ENCODE measurements around the gene PITPNM3.
A peak's percentile ranks its signal among the peaks of the same experiment; 100 is the strongest.

PITPNM3 gene

GRCh38 chr17:6474376-6474775 lies 82.0 kb downstream of the PITPNM3 start:
- TF ChIP-seq, protein P1, sequence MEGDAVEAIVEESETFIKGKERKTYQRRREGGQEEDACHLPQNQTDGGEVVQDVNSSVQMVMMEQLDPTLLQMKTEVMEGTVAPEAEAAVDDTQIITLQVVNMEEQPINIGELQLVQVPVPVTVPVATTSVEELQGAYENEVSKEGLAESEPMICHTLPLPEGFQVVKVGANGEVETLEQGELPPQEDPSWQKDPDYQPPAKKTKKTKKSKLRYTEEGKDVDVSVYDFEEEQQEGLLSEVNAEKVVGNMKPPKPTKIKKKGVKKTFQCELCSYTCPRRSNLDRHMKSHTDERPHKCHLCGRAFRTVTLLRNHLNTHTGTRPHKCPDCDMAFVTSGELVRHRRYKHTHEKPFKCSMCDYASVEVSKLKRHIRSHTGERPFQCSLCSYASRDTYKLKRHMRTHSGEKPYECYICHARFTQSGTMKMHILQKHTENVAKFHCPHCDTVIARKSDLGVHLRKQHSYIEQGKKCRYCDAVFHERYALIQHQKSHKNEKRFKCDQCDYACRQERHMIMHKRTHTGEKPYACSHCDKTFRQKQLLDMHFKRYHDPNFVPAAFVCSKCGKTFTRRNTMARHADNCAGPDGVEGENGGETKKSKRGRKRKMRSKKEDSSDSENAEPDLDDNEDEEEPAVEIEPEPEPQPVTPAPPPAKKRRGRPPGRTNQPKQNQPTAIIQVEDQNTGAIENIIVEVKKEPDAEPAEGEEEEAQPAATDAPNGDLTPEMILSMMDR (IDR thresholded peaks at IDR 0.05; ENCODE audit: low read depth, low read length, missing control alignments) = no peak
- Histone ChIP-seq H3K27me3 (replicated peaks) (no peaks in the 10 kb centered on the region), H3K4me3 (ENCODE audit: low read depth, low read length) (no peak overlapping the region), H3K27ac (no peak overlapping the region), H3K36me3 (replicated peaks) (no peaks in the 10 kb centered on the region)
- in situ Hi-C loops (cut with HindIII; ENCODE audit: low pct_ligation_motif_present, low sequenced_read_pairs) = no loop called here
- no peak for DNase-seq

DNA sequence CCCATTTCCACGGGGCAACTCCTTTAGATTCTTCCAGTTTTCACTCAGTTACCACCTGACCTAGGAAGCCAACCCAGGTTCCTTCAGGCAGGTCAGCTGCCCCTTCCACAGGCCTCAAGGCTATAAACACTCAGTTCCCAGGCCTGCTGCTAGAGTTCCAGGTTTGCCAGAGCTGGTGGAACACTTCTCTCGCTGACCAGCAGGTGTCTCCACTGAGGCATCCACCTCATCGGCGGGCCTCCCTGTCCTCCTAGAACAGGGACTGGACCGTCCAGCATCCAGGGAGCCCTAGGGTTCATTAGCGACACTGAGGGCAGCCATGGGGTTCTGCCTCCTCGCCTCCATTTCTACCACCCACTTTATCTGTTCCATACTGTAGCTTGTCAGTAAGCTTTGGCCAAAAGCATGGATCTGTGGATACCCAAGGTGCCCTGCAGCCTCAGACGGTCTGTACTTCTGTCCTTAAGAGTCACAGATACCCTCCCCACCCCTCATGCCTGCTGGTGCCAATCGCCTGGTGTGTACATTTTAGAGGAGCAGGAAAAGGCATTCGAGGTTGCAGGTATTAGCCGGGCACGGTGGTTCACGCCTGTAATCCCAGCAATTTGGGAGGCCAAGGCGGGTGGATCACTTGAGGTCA lies 83.1 kb downstream of the PITPNM3 start:
- Histone ChIP-seq H3K36me3 (replicated peaks) (no peaks in the 10 kb centered on the region), H3K4me3 (ENCODE audit: low read depth, low read length) (no peak overlapping the region), H3K27me3 (replicated peaks) (no peaks in the 10 kb centered on the region), H3K27ac (no peak overlapping the region)
- TF ChIP-seq, protein P1 (IDR thresholded peaks at IDR 0.05; ENCODE audit: low read depth, low read length, missing control alignments) = peak; percentile 98
- in situ Hi-C loops (cut with HindIII; ENCODE audit: low pct_ligation_motif_present, low sequenced_read_pairs) = no loop called here
- peak; percentile 77 for DNase-seq

DNA sequence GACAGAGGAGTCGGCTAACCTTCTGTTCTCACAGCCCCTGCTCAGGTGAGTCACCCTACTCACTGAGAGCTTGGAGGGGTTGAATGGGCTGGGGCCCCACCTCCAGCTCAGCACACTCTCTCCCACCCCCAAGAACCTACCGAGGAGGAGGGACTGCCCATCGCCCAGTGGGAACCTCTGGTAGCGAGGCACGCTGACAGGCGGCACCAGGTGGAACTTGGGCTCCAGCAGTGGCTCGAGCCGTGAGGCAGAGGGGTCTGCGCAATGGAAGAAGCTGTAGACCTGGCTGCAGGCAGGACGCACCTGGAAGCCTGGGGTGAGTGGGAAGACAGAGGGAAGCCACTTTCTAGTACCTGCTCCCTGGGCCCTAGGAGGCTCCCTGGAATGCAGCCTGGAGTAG lies 83.8 kb downstream of the PITPNM3 start:
- no peak for DNase-seq
- H3K36me3 ChIP-seq (replicated peaks) = no peaks in the 10 kb centered on the region
- in situ Hi-C loops (cut with HindIII; ENCODE audit: low pct_ligation_motif_present, low sequenced_read_pairs) = no loop called here
- TF ChIP-seq, protein P1 (IDR thresholded peaks at IDR 0.05; ENCODE audit: low read depth, low read length, missing control alignments) = no peak
- H3K4me3 ChIP-seq (ENCODE audit: low read depth, low read length) = no peak overlapping the region
- no peaks in the 10 kb centered on the region for H3K27me3 ChIP-seq (replicated peaks)
- no peak overlapping the region for H3K27ac ChIP-seq

- DNase-seq = peak; percentile 42
- in situ Hi-C loops (cut with HindIII; ENCODE audit: low pct_ligation_motif_present, low sequenced_read_pairs) = no loop called here
- H3K36me3 ChIP-seq (replicated peaks) = no peaks in the 10 kb centered on the region
- H3K4me3 ChIP-seq (ENCODE audit: low read depth, low read length) = no peak overlapping the region
- no peaks in the 10 kb centered on the region for H3K27me3 ChIP-seq (replicated peaks)
- TF ChIP-seq, protein P1 (IDR thresholded peaks at IDR 0.05; ENCODE audit: low read depth, low read length, missing control alignments) = peak; percentile 17
- H3K27ac ChIP-seq = no peak overlapping the region
Measured at GRCh38 chr17:6471531-6472465, 84.6 kb downstream of the PITPNM3 start.

DNA sequence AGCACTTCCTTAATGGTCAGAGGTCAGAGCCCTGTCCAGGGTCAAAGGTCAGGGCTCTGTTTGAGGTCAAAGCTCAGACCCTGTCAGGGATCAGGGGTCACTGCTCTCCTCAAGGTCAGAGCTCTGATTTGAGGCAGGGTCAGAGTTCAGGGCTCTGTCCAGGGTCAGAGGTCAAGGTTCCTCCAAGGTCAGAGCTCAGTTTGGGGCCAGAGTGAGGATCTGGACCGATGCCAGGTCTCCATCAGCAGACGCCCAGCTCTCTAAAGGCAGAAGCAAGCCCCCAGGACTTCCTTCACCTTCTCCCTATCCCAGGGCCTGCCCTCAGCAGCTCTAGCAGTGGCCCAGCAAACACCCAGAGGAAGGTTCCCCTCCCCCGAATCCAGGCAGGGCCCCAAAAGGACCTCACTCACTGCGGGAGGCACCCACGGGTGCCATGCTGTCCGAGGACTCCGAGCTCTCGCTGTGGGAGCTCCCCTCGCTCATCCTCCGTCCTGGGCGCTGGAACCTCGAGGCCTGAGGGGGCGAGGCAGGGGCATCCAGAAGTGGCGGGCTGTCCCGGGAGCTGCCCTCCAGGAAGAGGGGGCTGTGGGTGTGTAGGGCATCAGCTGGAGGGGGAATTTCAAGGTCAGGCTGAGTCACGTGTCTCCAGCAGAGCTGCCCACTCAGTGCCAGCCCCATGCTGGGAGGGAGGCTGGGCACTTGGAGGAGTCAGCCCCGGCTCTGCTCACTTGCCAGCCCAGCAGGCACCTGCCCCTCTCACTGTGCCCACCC lies 85.4 kb downstream of the PITPNM3 start:
- in situ Hi-C loops (cut with HindIII; ENCODE audit: low pct_ligation_motif_present, low sequenced_read_pairs) = no loop called here

More for the DNA sequence above, 85.4 kb downstream of the PITPNM3 start:
- Histone ChIP-seq H3K36me3 (replicated peaks) (no peaks in the 10 kb centered on the region), H3K27ac (no peak overlapping the region), H3K27me3 (replicated peaks) (no peaks in the 10 kb centered on the region), H3K4me3 (ENCODE audit: low read depth, low read length) (no peak overlapping the region)
- TF ChIP-seq, protein P1 (IDR thresholded peaks at IDR 0.05; ENCODE audit: low read depth, low read length, missing control alignments) = no peak
- DNase-seq = no peak
